ENCODE measurements around the gene RFC2.
"Not testable (repeated sequence)": the region's sequence is repeated elsewhere in the genome, so short reads cannot be mapped to it uniquely, and the experiment has no call there.

DNA sequence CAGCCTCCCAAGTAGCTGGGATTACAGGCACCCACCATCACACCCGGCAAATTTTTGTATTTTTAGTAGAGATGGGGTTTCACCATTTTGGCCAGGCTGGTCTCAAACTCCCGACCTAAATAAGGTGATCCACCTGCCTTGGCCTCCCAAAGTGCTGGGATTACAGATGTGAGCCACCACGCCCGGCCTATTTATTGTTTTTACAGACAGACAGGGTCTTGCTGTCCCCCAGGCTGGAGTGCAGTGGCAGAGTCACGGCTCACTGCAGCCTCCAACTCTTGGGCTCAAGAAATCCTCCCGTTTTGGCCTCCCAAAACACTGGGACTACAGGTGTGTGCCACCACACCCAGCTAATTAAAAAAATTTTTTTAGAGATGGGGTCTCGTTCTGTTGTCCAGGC is 46.0 kb downstream of the RFC2 start:
- TF ChIP-seq, protein P1, sequence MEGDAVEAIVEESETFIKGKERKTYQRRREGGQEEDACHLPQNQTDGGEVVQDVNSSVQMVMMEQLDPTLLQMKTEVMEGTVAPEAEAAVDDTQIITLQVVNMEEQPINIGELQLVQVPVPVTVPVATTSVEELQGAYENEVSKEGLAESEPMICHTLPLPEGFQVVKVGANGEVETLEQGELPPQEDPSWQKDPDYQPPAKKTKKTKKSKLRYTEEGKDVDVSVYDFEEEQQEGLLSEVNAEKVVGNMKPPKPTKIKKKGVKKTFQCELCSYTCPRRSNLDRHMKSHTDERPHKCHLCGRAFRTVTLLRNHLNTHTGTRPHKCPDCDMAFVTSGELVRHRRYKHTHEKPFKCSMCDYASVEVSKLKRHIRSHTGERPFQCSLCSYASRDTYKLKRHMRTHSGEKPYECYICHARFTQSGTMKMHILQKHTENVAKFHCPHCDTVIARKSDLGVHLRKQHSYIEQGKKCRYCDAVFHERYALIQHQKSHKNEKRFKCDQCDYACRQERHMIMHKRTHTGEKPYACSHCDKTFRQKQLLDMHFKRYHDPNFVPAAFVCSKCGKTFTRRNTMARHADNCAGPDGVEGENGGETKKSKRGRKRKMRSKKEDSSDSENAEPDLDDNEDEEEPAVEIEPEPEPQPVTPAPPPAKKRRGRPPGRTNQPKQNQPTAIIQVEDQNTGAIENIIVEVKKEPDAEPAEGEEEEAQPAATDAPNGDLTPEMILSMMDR (IDR thresholded peaks at IDR 0.05) = not testable (repeated sequence)
- TF ChIP-seq POLR2A (IDR thresholded peaks at IDR 0.05; ENCODE audit: low read depth) = not testable (repeated sequence)
